ENCODE data around the gene ZNF366.

Gene ZNF366

DNA sequence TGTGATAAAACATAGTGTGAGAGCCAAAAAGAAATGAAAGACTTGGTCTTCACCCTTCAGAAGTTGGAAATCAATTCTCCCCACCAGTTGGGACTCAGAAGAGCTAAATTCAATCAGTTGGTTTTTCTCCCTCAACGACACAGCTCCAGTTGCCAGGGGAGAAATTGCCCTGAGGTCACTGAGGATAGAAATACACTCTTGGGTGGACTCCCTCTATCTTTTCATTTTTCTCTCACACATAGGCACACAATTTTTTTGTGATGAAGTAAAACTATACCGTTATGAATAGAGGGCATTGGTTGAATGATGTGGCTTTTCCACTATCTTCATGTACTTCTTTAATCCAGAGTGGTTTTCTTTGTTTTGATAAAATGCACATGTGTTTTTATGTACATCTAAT is 80.2 kb downstream of the ZNF366 start:
- Histone ChIP-seq H3K36me3 (ENCODE audit: insufficient read depth) (no peaks in the 10 kb centered on the region), H3K79me2 (ENCODE audit: insufficient read depth, low read depth) (no peaks in the 10 kb centered on the region), H3K4me2 (no peak overlapping the region), H4K20me1 (ENCODE audit: insufficient read depth) (no peaks in the 10 kb centered on the region), H2AFZ (ENCODE audit: low read depth) (no peak overlapping the region), H3K4me3 (IDR thresholded peaks at IDR 0.05; ENCODE audit: insufficient read depth, low read depth, low read length) (no peak overlapping the region), H3K27ac (no peak overlapping the region), H3K4me1 (ENCODE audit: low read depth, poor library complexity, severe bottlenecking) (no peaks in the 10 kb centered on the region), H3K27me3 (ENCODE audit: insufficient read depth, low read depth) (no peaks in the 10 kb centered on the region), H3K9ac (no peak overlapping the region)
- TF ChIP-seq, protein P1, sequence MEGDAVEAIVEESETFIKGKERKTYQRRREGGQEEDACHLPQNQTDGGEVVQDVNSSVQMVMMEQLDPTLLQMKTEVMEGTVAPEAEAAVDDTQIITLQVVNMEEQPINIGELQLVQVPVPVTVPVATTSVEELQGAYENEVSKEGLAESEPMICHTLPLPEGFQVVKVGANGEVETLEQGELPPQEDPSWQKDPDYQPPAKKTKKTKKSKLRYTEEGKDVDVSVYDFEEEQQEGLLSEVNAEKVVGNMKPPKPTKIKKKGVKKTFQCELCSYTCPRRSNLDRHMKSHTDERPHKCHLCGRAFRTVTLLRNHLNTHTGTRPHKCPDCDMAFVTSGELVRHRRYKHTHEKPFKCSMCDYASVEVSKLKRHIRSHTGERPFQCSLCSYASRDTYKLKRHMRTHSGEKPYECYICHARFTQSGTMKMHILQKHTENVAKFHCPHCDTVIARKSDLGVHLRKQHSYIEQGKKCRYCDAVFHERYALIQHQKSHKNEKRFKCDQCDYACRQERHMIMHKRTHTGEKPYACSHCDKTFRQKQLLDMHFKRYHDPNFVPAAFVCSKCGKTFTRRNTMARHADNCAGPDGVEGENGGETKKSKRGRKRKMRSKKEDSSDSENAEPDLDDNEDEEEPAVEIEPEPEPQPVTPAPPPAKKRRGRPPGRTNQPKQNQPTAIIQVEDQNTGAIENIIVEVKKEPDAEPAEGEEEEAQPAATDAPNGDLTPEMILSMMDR (conservative IDR thresholded peaks at IDR 0.05; ENCODE audit: low read depth, low read length) = no peak

DNA sequence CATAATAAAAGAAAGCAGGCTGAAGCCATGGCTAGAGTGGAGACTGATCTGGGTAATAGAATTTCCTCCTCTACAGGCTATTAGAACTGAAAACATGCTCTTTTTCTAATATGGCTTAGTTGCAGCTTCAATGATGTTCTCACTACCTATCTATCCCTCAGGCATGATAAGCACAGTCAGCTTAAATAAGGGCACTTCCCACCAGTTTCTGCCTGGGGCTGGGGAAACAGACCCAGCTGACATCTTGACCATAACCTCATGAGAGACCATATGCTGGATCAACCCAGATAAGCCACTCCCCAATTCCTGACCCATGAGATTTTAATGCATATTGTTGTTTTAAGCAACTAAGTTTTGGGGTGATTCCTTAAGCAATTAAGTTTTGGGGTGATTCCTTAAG is 81.2 kb downstream of the ZNF366 start:
- no peak overlapping the region for H3K9ac ChIP-seq
- H4K20me1 ChIP-seq (ENCODE audit: insufficient read depth) = no peaks in the 10 kb centered on the region
- no peak overlapping the region for H3K4me2 ChIP-seq
- no peaks in the 10 kb centered on the region for H3K36me3 ChIP-seq (ENCODE audit: insufficient read depth)
- H3K27ac ChIP-seq = no peak overlapping the region
- H3K27me3 ChIP-seq (ENCODE audit: insufficient read depth, low read depth) = no peaks in the 10 kb centered on the region
- H3K4me3 ChIP-seq (IDR thresholded peaks at IDR 0.05; ENCODE audit: insufficient read depth, low read depth, low read length) = no peak overlapping the region
- TF ChIP-seq, protein P1 (conservative IDR thresholded peaks at IDR 0.05; ENCODE audit: low read depth, low read length) = no peak
- no peaks in the 10 kb centered on the region for H3K4me1 ChIP-seq (ENCODE audit: low read depth, poor library complexity, severe bottlenecking)
- no peaks in the 10 kb centered on the region for H3K79me2 ChIP-seq (ENCODE audit: insufficient read depth, low read depth)
- no peak overlapping the region for H2AFZ ChIP-seq (ENCODE audit: low read depth)

DNA sequence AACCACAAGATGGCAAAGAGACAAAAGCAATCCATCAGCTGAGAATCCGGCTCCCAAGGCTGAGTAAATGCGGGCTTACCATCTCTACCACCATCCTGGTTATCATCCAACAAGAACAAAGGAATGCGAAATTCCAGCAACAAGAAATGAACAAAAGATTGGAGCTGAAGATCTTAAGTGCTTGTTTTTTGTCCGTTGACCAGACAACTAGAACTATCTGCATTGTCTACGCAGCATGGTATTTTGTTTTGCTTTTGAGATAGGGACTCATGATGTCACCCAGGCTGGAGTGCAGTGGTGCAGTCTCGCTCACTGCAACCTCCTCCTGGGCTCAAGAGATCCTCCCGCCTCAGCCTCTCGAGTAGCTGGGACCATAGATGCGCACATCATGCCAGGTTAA is 88.9 kb downstream of the ZNF366 start:
- Histone ChIP-seq H3K27me3 (ENCODE audit: insufficient read depth, low read depth) (no peaks in the 10 kb centered on the region), H3K9ac (no peak overlapping the region), H3K4me3 (IDR thresholded peaks at IDR 0.05; ENCODE audit: insufficient read depth, low read depth, low read length) (no peak overlapping the region), H3K4me1 (ENCODE audit: low read depth, poor library complexity, severe bottlenecking) (no peaks in the 10 kb centered on the region), H3K79me2 (ENCODE audit: insufficient read depth, low read depth) (no peaks in the 10 kb centered on the region), H3K4me2 (no peak overlapping the region), H2AFZ (ENCODE audit: low read depth) (no peak overlapping the region), H3K27ac (no peak overlapping the region), H4K20me1 (ENCODE audit: insufficient read depth) (no peaks in the 10 kb centered on the region), H3K36me3 (ENCODE audit: insufficient read depth) (no peaks in the 10 kb centered on the region)
- TF ChIP-seq, protein P1 (conservative IDR thresholded peaks at IDR 0.05; ENCODE audit: low read depth, low read length) = no peak

DNA sequence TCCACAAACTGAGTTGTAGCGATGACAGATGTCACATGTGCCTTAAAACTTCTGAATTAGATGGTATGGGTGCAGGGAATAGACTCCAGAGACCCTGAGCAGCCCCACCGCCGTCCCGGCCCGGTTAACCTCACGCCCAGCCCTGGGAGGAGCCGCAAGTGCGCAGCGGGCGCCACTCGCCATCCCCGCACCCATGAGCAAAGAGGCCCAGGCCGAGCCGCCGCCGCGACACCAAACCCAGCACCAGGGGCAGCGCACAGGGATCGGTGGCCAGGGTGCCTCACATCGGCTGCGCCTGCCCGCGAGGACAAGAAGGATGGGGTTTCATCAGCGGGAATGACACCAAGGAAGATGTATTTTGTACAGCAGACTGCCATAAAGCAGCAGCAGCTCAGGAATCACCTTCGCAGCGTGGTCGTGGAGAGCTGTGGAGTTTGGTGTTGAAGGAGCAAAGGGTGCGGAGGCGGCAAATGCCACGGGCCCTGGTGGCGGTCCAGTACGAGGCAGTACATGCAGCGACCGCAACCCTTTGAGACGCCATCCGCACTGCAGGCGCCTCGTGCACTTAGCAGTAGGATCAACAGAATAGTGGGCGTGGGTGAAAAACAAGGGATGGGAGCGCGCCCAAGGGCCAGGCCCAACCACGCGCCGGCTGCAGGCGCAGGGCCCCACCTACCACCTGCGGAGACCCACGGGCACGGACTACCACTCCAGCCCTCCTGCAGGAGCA is 89.7 kb downstream of the ZNF366 start:
- Histone ChIP-seq H3K27me3 (ENCODE audit: insufficient read depth, low read depth) (no peaks in the 10 kb centered on the region), H3K27ac (no peak overlapping the region), H3K9ac (no peak overlapping the region), H3K4me3 (IDR thresholded peaks at IDR 0.05; ENCODE audit: insufficient read depth, low read depth, low read length) (no peak overlapping the region), H2AFZ (ENCODE audit: low read depth) (no peak overlapping the region), H3K4me2 (no peak overlapping the region), H4K20me1 (ENCODE audit: insufficient read depth) (no peaks in the 10 kb centered on the region), H3K36me3 (ENCODE audit: insufficient read depth) (no peaks in the 10 kb centered on the region), H3K4me1 (ENCODE audit: low read depth, poor library complexity, severe bottlenecking) (no peaks in the 10 kb centered on the region), H3K79me2 (ENCODE audit: insufficient read depth, low read depth) (no peaks in the 10 kb centered on the region)
- TF ChIP-seq, protein P1 (conservative IDR thresholded peaks at IDR 0.05; ENCODE audit: low read depth, low read length) = no peak
